Ovary (tissue), 9 donors: ENCODE results near the gene ZNF154. TPM values are rescaled to one million over a fixed set of nuclear protein-coding genes. Genes with fewer than 3 reads are reported as not detected.

Experiments used
- DNase-seq, 5 donors: peaks; one replicate each; pipeline ENCODE4 v3.0.0-alpha.2; 2019 to 2020
- H3K27ac ChIP-seq, 2 donors: fragments of 200-600 bp; one replicate each; pipeline versions ENCODE4 v1.5.1 to v1.8.0; 2019 to 2022
- H3K27me3 ChIP-seq: fragments of 200-600 bp; one replicate; pipeline ENCODE4 v1.8.0; 2022
- H3K36me3 ChIP-seq: fragments of 200-600 bp; sonication (generic); one replicate; pipeline ENCODE4 v1.5.1; 2019
- H3K4me1 ChIP-seq: one replicate; pipeline ENCODE4 v1.8.1; 2013; ENCODE audit warnings: mild to moderate bottlenecking, moderate library complexity; ENCODE audit not compliant: insufficient read depth
- H3K4me3 ChIP-seq: fragments of 200-600 bp; sonication (generic); one replicate; pipeline ENCODE4 v1.5.1; 2017
- H3K9me3 ChIP-seq, 2 donors: fragments of 200-600 bp in 1 of 2; sonication (generic) in 1 of 2; one replicate each; pipeline versions ENCODE4 v1.5.1 to v1.8.1; 2013 to 2019; ENCODE audit warnings: mild to moderate bottlenecking in 1 of 2, moderate library complexity in 1 of 2
- CTCF ChIP-seq, 3 donors: fragments of 450-650 bp in 2 of 3; fragments of 200-600 bp in 1 of 3; IDR thresholded peaks; one replicate each; pipeline versions ENCODE4 v1.5.1 to v1.8.0; 2016 to 2022; ENCODE audit warnings: antibody characterized with exemption in 3 of 3, mild to moderate bottlenecking in 1 of 3
- EP300 ChIP-seq: sonication (generic); formaldehyde crosslinking; IDR thresholded peaks from one replicate; pipeline ENCODE4 v1.6.1; 2017; ENCODE audit warnings: antibody characterized with exemption
- POLR2A ChIP-seq: fragments of 450-650 bp; IDR thresholded peaks from one replicate; pipeline ENCODE4 v1.6.1; 2017; ENCODE audit warnings: antibody characterized with exemption, mild to moderate bottlenecking, moderate library complexity
- WGBS, 3 donors: extraction: QIAGEN DNeasy Blood & Tissue Kit in 1 of 3; methylation state at CpG; one replicate each; pipeline versions ENCODE4 v1.1.5 to v1.1.7; 2013 to 2017; 5-methylcytosine and 5-hydroxymethylcytosine counted together
- intact Hi-C, 4 donors: fragments of 100-400 bp; cut with DNase I; formaldehyde crosslinking; loops; one replicate each; pipeline versions ENCODE4 v1.11.0 to v1.15.1; 2022 to 2023
- polyA plus RNA-seq, 2 donors: library from polyadenylated mRNA; stranded (reverse); fragments of 200-250 nt in 1 of 2; fragments of 350-450 nt in 1 of 2; fragmentation: Illumina TruSeq in 1 of 2; extraction: RNeasy Lipid Tissue Mini Kit (QIAGEN cat#74804) in 1 of 2; gene quantifications; one replicate each; pipeline ENCODE4 v1.2.3, GENCODE V29; 2013 to 2014
- total RNA-seq, 7 donors: library from RNA; depleted of rRNA in 2 of 7; stranded (reverse); fragments of >200 nt in 2 of 7; fragmentation: NEBNext Ultra II Directional in 3 of 7; extraction: Animal tissue kit (Norgen Biotek cat#: 25700) in 3 of 7; gene quantifications; one replicate each; pipeline versions ENCODE4 v1.1.0 to v1.2.4, GENCODE V29; 2016 to 2023
- donor health status: DM: no; HTN: no; CAD: no; lungs with moderate emphysema.
- donor health status: DM: no; HTN: no; CAD: no.
- donor health status: Bipolar disorder and iron deficiency.
- donor health status: DM: yes; HTN: yes; CAD: no.
- donor health status: DM: no; HTN: no; CAD: no.
- donor health status: DM: yes; HTN: yes; CAD: no.

The ZNF154 gene
- total and polyA plus RNA-seq, 9 donors, result 1.1 to 10.4 (median 2.4) TPM

DNA sequence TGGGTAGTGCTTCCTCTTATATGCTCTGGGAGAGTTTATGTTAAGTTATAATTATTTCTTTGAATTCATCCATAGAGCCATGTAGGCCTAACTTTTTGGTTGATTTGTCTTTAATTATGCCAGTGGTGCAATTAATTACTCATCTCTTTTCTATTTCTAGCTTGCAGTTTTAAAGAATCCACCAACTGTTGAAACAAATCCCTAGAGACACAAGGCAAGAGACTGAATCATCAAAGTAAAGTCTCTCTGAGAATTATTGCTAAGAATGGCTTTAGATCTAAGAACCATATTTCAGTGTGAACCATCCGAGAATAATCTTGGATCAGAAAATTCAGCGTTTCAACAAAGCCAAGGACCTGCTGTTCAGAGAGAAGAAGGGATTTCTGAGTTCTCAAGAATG, 33.1 kb downstream of the ZNF154 start:
- H3K27ac ChIP-seq, result no peak overlapping the region
- no peaks in the 10 kb centered on the region for H3K27me3 ChIP-seq
- intact Hi-C loops, result no loop called here
- DNase-seq, result no peak
- 54 to 68% (median 65%) methylated on average over 2 of the region's 2 CpGs for WGBS, 3 donors
- no peak overlapping the region for H3K4me3 ChIP-seq
- no peaks in the 10 kb centered on the region for H3K9me3 ChIP-seq
- TF ChIP-seq EP300 (no peak), POLR2A (no peak), CTCF (IDR thresholded peaks at IDR 0.05) (no peak)
- no peaks in the 10 kb centered on the region for H3K4me1 ChIP-seq
- no peaks in the 10 kb centered on the region for H3K36me3 ChIP-seq

- Histone ChIP-seq H3K27ac (no peak overlapping the region), H3K4me1 (no peaks in the 10 kb centered on the region), H3K27me3 (no peaks in the 10 kb centered on the region), H3K9me3 (no peaks in the 10 kb centered on the region), H3K4me3 (no peak overlapping the region), H3K36me3 (no peaks in the 10 kb centered on the region)
- intact Hi-C loops, result no loop called here
- no peak for DNase-seq
- TF ChIP-seq POLR2A, result no peak
- TF ChIP-seq CTCF (IDR thresholded peaks at IDR 0.05), result no peak
- TF ChIP-seq EP300, result no peak
- WGBS, 3 donors, result 76 to 80% (median 77%) methylated on average over 4 of the region's 4 CpGs
Measured at GRCh38 chr19:57672466-57672865, 36.5 kb downstream of the ZNF154 start.

GRCh38 chr19:57671124-57671895, 37.7 kb downstream of the ZNF154 start:
- Histone ChIP-seq H3K36me3 (no peaks in the 10 kb centered on the region), H3K27me3 (no peaks in the 10 kb centered on the region), H3K27ac (no peak overlapping the region), H3K4me3 (no peak overlapping the region), H3K9me3 (no peaks in the 10 kb centered on the region), H3K4me1 (no peaks in the 10 kb centered on the region)
- intact Hi-C loops, result no loop called here
- TF ChIP-seq POLR2A (no peak), EP300 (no peak), CTCF (IDR thresholded peaks at IDR 0.05) (no peak)
- WGBS, 3 donors, result 31 to 46% (median 33%) methylated on average over 7 of the region's 7 CpGs
- no peak for DNase-seq

DNA sequence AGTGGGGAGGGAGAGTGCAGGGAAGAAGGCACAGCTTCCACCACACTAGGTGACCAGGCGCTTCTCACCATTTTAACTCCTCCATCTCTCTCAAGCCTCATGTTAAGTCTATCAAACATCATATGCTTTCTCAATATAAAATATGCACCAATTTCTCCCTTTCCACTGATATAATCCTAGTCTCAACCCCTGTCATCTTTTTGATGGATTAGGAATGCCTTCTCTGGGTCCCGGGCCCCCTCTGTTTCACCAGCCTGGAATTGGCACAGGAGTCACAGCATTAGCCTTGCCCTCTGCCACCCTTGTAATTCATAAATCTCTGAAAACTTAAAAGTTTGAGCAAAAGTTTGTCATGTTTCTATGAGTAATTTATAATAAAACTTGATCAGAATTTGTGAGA, 40.4 kb downstream of the ZNF154 start, which contains the start of gene ZSCAN4:
Gene ZSCAN4 (plus strand): TSS at position 301 of the 400 bp plus-strand sequence. CDS start 7,211 bp downstream, outside the sequence.
- TF ChIP-seq POLR2A (no peak), EP300 (no peak), CTCF (IDR thresholded peaks at IDR 0.05) (no peak)
- Histone ChIP-seq H3K36me3 (no peaks in the 10 kb centered on the region), H3K4me3 (no peak within 1 kb of the TSS), H3K27ac (no peak within 1 kb of the TSS), H3K9me3 (no peaks in the 10 kb centered on the region), H3K27me3 (no peaks in the 10 kb centered on the region), H3K4me1 (no peaks in the 10 kb centered on the region)
- DNase-seq, result no peak
- 81 to 86% (median 81%) methylated on average over 2 of the region's 2 CpGs for WGBS, 3 donors
- intact Hi-C loops, result no loop called here
